GM12872 (cell line): ENCODE results near the gene TP73.

Experiments
- TF ChIP-seq, protein P1 (sequence below): IDR thresholded peaks from 3 replicates; pipeline ENCODE4 v1.5.1; 2011; ENCODE audit warnings: low read depth, mild to moderate bottlenecking, low read length, moderate library complexity; ENCODE audit not compliant: insufficient read depth

TP73 gene

GRCh38 chr1:3729594-3730542 lies 77.6 kb downstream of the TP73 start:
- TF ChIP-seq, protein P1, sequence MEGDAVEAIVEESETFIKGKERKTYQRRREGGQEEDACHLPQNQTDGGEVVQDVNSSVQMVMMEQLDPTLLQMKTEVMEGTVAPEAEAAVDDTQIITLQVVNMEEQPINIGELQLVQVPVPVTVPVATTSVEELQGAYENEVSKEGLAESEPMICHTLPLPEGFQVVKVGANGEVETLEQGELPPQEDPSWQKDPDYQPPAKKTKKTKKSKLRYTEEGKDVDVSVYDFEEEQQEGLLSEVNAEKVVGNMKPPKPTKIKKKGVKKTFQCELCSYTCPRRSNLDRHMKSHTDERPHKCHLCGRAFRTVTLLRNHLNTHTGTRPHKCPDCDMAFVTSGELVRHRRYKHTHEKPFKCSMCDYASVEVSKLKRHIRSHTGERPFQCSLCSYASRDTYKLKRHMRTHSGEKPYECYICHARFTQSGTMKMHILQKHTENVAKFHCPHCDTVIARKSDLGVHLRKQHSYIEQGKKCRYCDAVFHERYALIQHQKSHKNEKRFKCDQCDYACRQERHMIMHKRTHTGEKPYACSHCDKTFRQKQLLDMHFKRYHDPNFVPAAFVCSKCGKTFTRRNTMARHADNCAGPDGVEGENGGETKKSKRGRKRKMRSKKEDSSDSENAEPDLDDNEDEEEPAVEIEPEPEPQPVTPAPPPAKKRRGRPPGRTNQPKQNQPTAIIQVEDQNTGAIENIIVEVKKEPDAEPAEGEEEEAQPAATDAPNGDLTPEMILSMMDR, result no peak

- TF ChIP-seq, protein P1, result no peak
Observed at GRCh38 chr1:3730543-3731247, 78.4 kb downstream of the TP73 start.

DNA sequence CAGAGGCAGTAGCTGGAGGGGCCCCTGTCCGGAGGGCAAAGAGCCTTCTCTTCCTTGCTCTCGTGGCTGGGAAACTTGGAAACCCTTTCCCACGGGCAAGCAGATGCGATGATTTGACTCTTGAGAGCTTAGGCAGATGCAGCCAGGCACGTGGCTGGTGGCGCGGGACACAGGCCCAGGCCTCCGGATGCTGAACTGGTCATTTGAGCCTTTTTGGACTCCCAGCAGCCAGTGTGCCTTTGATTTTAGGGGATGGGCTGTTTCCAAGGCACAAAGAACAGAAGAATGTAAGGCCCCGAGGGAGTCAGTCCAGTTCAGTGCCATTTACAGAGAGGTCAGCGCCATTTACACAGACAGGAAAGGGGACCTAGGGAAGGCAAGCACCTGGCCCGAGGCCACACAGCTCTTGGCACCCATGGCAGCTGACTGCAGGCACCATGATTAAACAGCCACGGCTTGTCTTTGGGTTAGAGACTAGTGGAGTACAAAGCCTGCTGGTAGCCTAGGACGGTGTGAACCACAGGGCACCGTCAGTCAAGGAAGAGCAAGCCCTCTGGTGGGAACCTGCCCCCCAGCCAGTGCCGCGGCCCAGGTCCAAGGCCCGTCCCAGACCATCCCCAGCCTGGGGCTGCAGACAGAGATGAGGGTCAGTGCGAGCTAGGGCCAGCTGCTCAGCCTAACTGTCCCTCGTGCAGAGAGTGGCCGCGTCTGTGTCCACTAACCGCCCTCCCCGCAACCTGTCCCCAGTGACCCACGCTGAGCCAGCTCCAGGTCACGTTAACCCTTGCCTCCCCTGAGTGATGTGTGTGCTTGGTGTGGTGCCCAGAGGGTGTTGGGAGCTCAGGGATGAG lies 79.5 kb downstream of the TP73 start:
- TF ChIP-seq, protein P1, result no peak

DNA sequence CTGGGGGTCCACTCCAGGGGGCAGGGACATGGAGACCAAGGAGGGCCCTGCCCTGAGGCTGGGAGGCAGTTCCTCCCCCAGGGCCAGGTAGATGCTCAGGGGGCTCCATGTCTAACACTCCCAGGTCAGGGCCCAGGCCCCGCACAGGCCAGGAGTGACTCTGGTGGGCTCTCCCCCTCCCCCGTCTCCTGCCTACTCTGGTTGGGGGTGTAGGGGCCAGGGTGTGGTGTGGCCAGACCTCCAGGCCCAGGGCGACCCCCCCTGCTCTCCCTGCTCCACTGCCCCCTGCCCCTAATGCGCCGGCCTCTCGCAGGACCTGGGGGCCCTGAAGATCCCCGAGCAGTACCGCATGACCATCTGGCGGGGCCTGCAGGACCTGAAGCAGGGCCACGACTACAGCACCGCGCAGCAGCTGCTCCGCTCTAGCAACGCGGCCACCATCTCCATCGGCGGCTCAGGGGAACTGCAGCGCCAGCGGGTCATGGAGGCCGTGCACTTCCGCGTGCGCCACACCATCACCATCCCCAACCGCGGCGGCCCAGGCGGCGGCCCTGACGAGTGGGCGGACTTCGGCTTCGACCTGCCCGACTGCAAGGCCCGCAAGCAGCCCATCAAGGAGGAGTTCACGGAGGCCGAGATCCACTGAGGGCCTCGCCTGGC lies 80.2 kb downstream of the TP73 start:
- TF ChIP-seq, protein P1, result no peak

DNA sequence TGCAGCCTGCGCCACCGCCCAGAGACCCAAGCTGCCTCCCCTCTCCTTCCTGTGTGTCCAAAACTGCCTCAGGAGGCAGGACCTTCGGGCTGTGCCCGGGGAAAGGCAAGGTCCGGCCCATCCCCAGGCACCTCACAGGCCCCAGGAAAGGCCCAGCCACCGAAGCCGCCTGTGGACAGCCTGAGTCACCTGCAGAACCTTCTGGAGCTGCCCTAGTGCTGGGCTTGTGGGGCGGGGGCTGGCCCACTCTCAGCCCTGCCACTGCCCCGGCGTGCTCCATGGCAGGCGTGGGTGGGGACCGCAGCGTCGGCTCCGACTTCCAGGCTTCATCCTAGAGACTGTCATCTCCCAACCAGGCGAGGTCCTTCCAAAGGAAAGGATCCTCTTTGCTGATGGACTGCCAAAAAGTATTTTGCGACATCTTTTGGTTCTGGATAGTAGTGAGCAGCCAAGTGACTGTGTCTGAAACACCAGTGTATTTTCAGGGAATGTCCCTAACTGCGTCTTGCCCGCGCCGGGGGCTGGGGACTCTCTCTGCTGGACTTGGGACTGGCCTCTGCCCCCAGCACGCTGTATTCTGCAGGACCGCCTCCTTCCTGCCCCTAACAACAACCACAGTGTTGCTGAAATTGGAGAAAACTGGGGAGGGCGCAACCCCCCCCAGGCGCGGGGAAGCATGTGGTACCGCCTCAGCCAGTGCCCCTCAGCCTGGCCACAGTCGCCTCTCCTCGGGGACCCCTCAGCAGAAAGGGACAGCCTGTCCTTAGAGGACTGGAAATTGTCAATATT lies 81.0 kb downstream of the TP73 start:
- TF ChIP-seq, protein P1, result no peak

- TF ChIP-seq, protein P1, result no peak
Observed at GRCh38 chr1:3733883-3734589, 81.7 kb downstream of the TP73 start.
